ENCODE data around the gene SNAI3.

The SNAI3 gene

DNA sequence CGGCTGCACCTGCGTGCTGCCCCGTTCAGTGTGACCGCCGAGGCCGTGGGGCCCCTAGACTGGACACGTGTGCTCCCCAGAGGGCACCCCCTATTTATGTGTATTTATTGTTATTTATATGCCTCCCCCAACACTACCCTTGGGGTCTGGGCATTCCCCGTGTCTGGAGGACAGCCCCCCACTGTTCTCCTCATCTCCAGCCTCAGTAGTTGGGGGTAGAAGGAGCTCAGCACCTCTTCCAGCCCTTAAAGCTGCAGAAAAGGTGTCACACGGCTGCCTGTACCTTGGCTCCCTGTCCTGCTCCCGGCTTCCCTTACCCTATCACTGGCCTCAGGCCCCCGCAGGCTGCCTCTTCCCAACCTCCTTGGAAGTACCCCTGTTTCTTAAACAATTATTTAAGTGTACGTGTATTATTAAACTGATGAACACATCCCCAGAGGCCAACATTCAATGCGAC, 46.2 kb downstream of the SNAI3 start:
- H3K4me1 ChIP-seq (ENCODE audit: insufficient read depth, low read length, poor library complexity, severe bottlenecking), result no peaks in the 10 kb centered on the region
- H2AFZ ChIP-seq (ENCODE audit: low read length), result no peak overlapping the region
- no peak overlapping the region for H3K4me3 ChIP-seq (ENCODE audit: low read length, poor library complexity, severe bottlenecking)
- H3K9ac ChIP-seq (ENCODE audit: low read depth, low read length, poor library complexity, severe bottlenecking), result no peak overlapping the region
- no peaks in the 10 kb centered on the region for H3K9me2 ChIP-seq (replicated peaks; ENCODE audit: low read depth, low read length)
- no peaks in the 10 kb centered on the region for H3K9me3 ChIP-seq (ENCODE audit: insufficient read depth, low read depth, low read length)
- H4K20me1 ChIP-seq (ENCODE audit: insufficient read depth, low read length, poor library complexity, severe bottlenecking), result no peaks in the 10 kb centered on the region
- H3F3A ChIP-seq (ENCODE audit: low read depth), result no peaks in the 10 kb centered on the region
- TF ChIP-seq, protein P1, sequence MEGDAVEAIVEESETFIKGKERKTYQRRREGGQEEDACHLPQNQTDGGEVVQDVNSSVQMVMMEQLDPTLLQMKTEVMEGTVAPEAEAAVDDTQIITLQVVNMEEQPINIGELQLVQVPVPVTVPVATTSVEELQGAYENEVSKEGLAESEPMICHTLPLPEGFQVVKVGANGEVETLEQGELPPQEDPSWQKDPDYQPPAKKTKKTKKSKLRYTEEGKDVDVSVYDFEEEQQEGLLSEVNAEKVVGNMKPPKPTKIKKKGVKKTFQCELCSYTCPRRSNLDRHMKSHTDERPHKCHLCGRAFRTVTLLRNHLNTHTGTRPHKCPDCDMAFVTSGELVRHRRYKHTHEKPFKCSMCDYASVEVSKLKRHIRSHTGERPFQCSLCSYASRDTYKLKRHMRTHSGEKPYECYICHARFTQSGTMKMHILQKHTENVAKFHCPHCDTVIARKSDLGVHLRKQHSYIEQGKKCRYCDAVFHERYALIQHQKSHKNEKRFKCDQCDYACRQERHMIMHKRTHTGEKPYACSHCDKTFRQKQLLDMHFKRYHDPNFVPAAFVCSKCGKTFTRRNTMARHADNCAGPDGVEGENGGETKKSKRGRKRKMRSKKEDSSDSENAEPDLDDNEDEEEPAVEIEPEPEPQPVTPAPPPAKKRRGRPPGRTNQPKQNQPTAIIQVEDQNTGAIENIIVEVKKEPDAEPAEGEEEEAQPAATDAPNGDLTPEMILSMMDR (conservative IDR thresholded peaks at IDR 0.05; ENCODE audit: low read length), result no peak
- TF ChIP-seq EZH2phosphoT487 (IDR thresholded peaks at IDR 0.05; ENCODE audit: borderline replicate concordance), result no peak
- H3K4me2 ChIP-seq (ENCODE audit: low read depth, low read length, poor library complexity, severe bottlenecking), result no peak overlapping the region
- no peaks in the 10 kb centered on the region for H3K79me2 ChIP-seq (ENCODE audit: insufficient read depth, low read length)
- H3K36me3 ChIP-seq (ENCODE audit: insufficient read depth, low read length), result no peaks in the 10 kb centered on the region
- no peaks in the 10 kb centered on the region for H3K27me3 ChIP-seq (ENCODE audit: insufficient read depth, low read length, poor library complexity, severe bottlenecking)

DNA sequence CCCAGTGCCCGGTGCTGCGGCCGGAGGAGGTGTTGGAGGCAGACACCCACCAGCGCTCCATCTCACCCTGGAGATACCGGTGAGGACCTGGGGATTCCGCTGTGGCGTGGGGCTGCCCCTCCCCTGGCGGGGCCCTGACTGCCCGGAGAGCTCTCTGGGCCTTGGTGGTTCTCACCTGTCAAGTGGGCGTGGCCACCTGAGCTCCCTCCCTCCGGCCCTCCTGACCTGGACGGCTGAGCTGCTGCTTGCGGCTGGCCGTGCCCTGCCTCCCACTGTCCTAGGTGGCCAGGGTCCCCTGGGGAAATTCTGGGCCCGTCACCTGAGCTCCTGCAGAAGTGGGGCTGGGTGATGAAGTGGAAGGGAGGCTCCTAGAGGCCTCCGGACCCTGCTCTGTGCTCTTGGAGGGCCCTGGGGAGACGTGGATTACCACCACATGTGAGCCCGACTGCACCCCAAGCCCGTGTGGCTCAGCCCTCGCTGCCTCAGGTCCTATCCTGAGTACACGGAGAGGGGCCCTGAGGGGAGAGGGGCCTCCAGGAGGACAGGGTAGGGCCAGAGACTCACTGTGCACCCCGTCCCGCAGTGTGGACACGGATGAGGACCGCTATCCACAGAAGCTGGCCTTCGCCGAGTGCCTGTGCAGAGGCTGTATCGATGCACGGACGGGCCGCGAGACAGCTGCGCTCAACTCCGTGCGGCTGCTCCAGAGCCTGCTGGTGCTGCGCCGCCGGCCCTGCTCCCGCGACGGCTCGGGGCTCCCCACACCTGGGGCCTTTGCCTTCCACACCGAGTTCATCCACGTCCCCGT, 46.9 kb downstream of the SNAI3 start:
- H2AFZ ChIP-seq (ENCODE audit: low read length), result no peak overlapping the region
- no peaks in the 10 kb centered on the region for H3F3A ChIP-seq (ENCODE audit: low read depth)
- no peak overlapping the region for H3K4me2 ChIP-seq (ENCODE audit: low read depth, low read length, poor library complexity, severe bottlenecking)
- H3K4me1 ChIP-seq (ENCODE audit: insufficient read depth, low read length, poor library complexity, severe bottlenecking), result no peaks in the 10 kb centered on the region
- H3K9me3 ChIP-seq (ENCODE audit: insufficient read depth, low read depth, low read length), result no peaks in the 10 kb centered on the region
- no peaks in the 10 kb centered on the region for H3K79me2 ChIP-seq (ENCODE audit: insufficient read depth, low read length)
- H3K9ac ChIP-seq (ENCODE audit: low read depth, low read length, poor library complexity, severe bottlenecking), result no peak overlapping the region
- no peak overlapping the region for H3K4me3 ChIP-seq (ENCODE audit: low read length, poor library complexity, severe bottlenecking)
- TF ChIP-seq EZH2phosphoT487 (IDR thresholded peaks at IDR 0.05; ENCODE audit: borderline replicate concordance), result no peak
- TF ChIP-seq, protein P1 (conservative IDR thresholded peaks at IDR 0.05; ENCODE audit: low read length), result no peak
- no peaks in the 10 kb centered on the region for H3K27me3 ChIP-seq (ENCODE audit: insufficient read depth, low read length, poor library complexity, severe bottlenecking)
- H3K36me3 ChIP-seq (ENCODE audit: insufficient read depth, low read length), result no peaks in the 10 kb centered on the region
- no peaks in the 10 kb centered on the region for H4K20me1 ChIP-seq (ENCODE audit: insufficient read depth, low read length, poor library complexity, severe bottlenecking)
- H3K9me2 ChIP-seq (replicated peaks; ENCODE audit: low read depth, low read length), result no peaks in the 10 kb centered on the region

DNA sequence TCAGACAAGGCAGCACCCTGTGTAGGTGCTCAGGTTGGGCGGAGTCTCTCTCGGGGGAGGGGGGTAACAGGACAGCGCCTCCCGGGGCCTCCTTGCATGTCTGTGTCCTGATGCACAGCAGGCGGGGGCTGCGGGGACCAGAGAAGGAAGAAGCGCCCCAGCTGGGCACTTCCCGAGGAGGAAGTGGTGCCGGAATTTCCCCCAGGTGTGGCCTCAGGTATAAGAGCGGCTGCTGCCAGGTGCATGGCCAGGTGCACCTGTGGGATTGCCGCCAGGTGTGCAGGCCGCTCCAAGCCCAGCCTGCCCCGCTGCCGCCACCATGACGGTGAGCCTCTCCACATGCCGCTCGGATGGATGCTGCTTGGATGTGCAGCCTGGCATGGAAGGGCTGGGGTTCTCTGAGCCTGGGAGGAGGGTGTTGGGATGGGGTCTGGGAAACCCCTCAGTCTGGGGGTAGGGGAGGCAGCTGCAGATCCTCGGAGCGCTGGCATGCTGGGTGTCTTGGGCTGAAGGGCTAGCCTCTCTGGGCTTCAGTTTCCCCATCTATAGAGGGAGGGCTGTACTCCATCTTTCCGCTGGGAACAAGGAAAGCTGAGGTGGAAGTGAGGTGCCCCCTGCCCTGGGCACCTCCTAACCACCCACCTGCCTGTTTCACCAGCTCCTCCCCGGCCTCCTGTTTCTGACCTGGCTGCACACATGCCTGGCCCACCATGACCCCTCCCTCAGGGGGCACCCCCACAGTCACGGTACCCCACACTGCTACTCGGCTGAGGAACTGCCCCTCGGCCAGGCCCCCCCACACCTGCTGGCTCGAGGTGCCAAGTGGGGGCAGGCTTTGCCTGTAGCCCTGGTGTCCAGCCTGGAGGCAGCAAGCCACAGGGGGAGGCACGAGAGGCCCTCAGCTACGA, 47.7 kb downstream of the SNAI3 start, which contains the start of gene IL17C:
Gene IL17C, plus strand, starts transcription at position 250 of the 908 bp plus-strand sequence. Its CDS starts 70 bp downstream, at position 320.
- no peaks in the 10 kb centered on the region for H3K36me3 ChIP-seq (ENCODE audit: insufficient read depth, low read length)
- no peaks in the 10 kb centered on the region for H3K4me1 ChIP-seq (ENCODE audit: insufficient read depth, low read length, poor library complexity, severe bottlenecking)
- no peak for TF ChIP-seq EZH2phosphoT487 (IDR thresholded peaks at IDR 0.05; ENCODE audit: borderline replicate concordance)
- TF ChIP-seq, protein P1 (conservative IDR thresholded peaks at IDR 0.05; ENCODE audit: low read length), result no peak
- H3K79me2 ChIP-seq (ENCODE audit: insufficient read depth, low read length), result no peaks in the 10 kb centered on the region
- no peak within 1 kb of the TSS for H2AFZ ChIP-seq (ENCODE audit: low read length)
- no peaks in the 10 kb centered on the region for H3K27me3 ChIP-seq (ENCODE audit: insufficient read depth, low read length, poor library complexity, severe bottlenecking)
- H3K4me2 ChIP-seq (ENCODE audit: low read depth, low read length, poor library complexity, severe bottlenecking), result no peak within 1 kb of the TSS
- no peaks in the 10 kb centered on the region for H4K20me1 ChIP-seq (ENCODE audit: insufficient read depth, low read length, poor library complexity, severe bottlenecking)
- H3K9me3 ChIP-seq (ENCODE audit: insufficient read depth, low read depth, low read length), result no peaks in the 10 kb centered on the region
- H3K9ac ChIP-seq (ENCODE audit: low read depth, low read length, poor library complexity, severe bottlenecking), result no peak within 1 kb of the TSS
- H3K9me2 ChIP-seq (replicated peaks; ENCODE audit: low read depth, low read length), result no peaks in the 10 kb centered on the region
- H3K4me3 ChIP-seq (ENCODE audit: low read length, poor library complexity, severe bottlenecking), result no peak within 1 kb of the TSS
- no peaks in the 10 kb centered on the region for H3F3A ChIP-seq (ENCODE audit: low read depth)
